SK-N-SH (cell line): ENCODE data around the gene SGTA. TPM values are rescaled to one million over a fixed set of nuclear protein-coding genes. Genes with fewer than 3 reads are reported as not detected.
"Not testable (repeated sequence)": the region's sequence is repeated elsewhere in the genome, so short reads cannot be mapped to it uniquely, and the experiment has no call there.

Experiments used
- CTCF ChIA-PET: fragments of 300-600, 350-600 bp; formaldehyde crosslinking; extraction: SDS; loops from one replicate; lab custom pipeline; 2021; lab: Yijun Ruan, JAX
- POLR2A ChIA-PET: fragments of 350-600 bp; sonication (Branson Sonifier 250); formaldehyde crosslinking; extraction: SDS; loops from one replicate; lab custom pipeline; 2020; ENCODE audit warnings: antibody characterized with exemption, inconsistent platforms; lab: Yijun Ruan, JAX
- DNase-seq: peaks from one replicate; pipeline ENCODE4 v3.0.0; 2012
- H2AFZ ChIP-seq: fragments of 200-600 bp; sonication (generic); 2 replicates; pipeline ENCODE4 v1.8.1; 2016; ENCODE audit warnings: antibody characterized with exemption, mild to moderate bottlenecking, low read depth
- H3F3A ChIP-seq: fragments of 200-600 bp; sonication (generic); replicated peaks from 2 replicates; pipeline ENCODE3; 2016; ENCODE audit warnings: antibody characterized with exemption, mild to moderate bottlenecking; ENCODE audit not compliant: insufficient read depth
- H3K27ac ChIP-seq, 2 experiments: fragments of 200-500 bp in 1 of 2; fragments of 200-600 bp in 1 of 2; sonication (Bioruptor generic) in 1 of 2; sonication (generic), shearing (Covaris generic) in 1 of 2; 2 replicates each; pipeline versions ENCODE4 v1.5.1 to v1.6.1; 2014 to 2016; ENCODE audit warnings: low read depth in 2 of 2, inconsistent platforms in 1 of 2, low read length in 1 of 2, mild to moderate bottlenecking in 1 of 2, mixed read lengths in 1 of 2
- H3K27me3 ChIP-seq: fragments of 200-600 bp; sonication (generic), shearing (Covaris generic); 2 replicates; pipeline ENCODE4 v1.6.1; 2016; ENCODE audit warnings: mixed run types; ENCODE audit not compliant: insufficient read depth
- H3K36me3 ChIP-seq, 2 experiments: fragments of 200-500 bp in 1 of 2; fragments of 200-600 bp in 1 of 2; sonication (Bioruptor generic) in 1 of 2; sonication (generic) in 1 of 2; replicated peaks in 1 of 2; 2 replicates each; pipeline versions ENCODE3 to v1.5.1; 2014 to 2016; ENCODE audit warnings: low read length in 1 of 2, mild to moderate bottlenecking in 1 of 2; ENCODE audit not compliant: insufficient read depth in 2 of 2, control insufficient read depth in 1 of 2
- H3K4me1 ChIP-seq, 2 experiments: fragments of 200-500 bp in 1 of 2; fragments of 200-600 bp in 1 of 2; sonication (Bioruptor generic) in 1 of 2; sonication (generic), shearing (Covaris generic) in 1 of 2; 2 replicates each; pipeline versions ENCODE4 v1.5.1 to v1.6.1; 2014 to 2016; ENCODE audit warnings: low read depth in 1 of 2, low read length in 1 of 2, mixed run types in 1 of 2; ENCODE audit not compliant: insufficient read depth in 2 of 2, control insufficient read depth in 1 of 2
- H3K4me2 ChIP-seq: fragments of 200-600 bp; sonication (generic), shearing (Covaris generic); 2 replicates; pipeline ENCODE4 v1.6.1; 2017; ENCODE audit warnings: mixed run types
- H3K4me3 ChIP-seq, 2 experiments: fragments of 200-500 bp in 1 of 2; fragments of 200-600 bp in 1 of 2; sonication (Bioruptor generic) in 1 of 2; sonication (generic), shearing (Covaris generic) in 1 of 2; 2 replicates each; pipeline versions ENCODE4 v1.5.1 to v1.8.1; 2014 to 2016; ENCODE audit warnings: low read depth in 2 of 2, inconsistent platforms in 1 of 2, low read length in 1 of 2, mild to moderate bottlenecking in 1 of 2, mixed read lengths in 1 of 2, moderate library complexity in 1 of 2
- H3K79me2 ChIP-seq: fragments of 200-600 bp; sonication (generic); 2 replicates; pipeline ENCODE4 v1.8.1; 2017; ENCODE audit warnings: mild to moderate bottlenecking; ENCODE audit not compliant: insufficient read depth
- H3K9ac ChIP-seq: fragments of 200-600 bp; sonication (generic); 2 replicates; pipeline ENCODE4 v1.6.1; 2017; ENCODE audit warnings: mixed run types
- H3K9me2 ChIP-seq: fragments of 200-600 bp; sonication (generic); 2 replicates; pipeline ENCODE4 v1.6.1; 2017; ENCODE audit warnings: mixed run types
- H3K9me3 ChIP-seq: fragments of 200-600 bp; sonication (generic); 2 replicates; pipeline ENCODE4 v1.6.1; 2017; ENCODE audit warnings: mixed run types, mild to moderate bottlenecking, moderate library complexity
- H4K20me1 ChIP-seq: fragments of 200-600 bp; sonication (generic); 2 replicates; pipeline ENCODE4 v1.6.1; 2017; ENCODE audit warnings: mild to moderate bottlenecking, mixed run types; ENCODE audit not compliant: insufficient read depth
- NRF1 ChIP-seq: IDR thresholded peaks from 2 replicates; pipeline ENCODE4 v1.6.1; 2012; ENCODE audit warnings: low read depth, mild to moderate bottlenecking, low read length
- RAD21 ChIP-seq: IDR thresholded peaks from 2 replicates; pipeline ENCODE4 v1.6.1; 2012; ENCODE audit warnings: mild to moderate bottlenecking, low read length
- TCF12 ChIP-seq: IDR thresholded peaks from 2 replicates; pipeline ENCODE4 v1.4.0; 2012
- TEAD4 ChIP-seq: IDR thresholded peaks from 2 replicates; pipeline ENCODE4 v1.4.0; 2012; ENCODE audit warnings: mild to moderate bottlenecking, borderline replicate concordance; ENCODE audit not compliant: insufficient read depth
- WGBS: methylation state at CpG from one replicate; pipeline ENCODE4 v1.1.6; 2017; ENCODE audit warnings: low lambda C conversion rate; 5-methylcytosine and 5-hydroxymethylcytosine counted together
- polyA plus RNA-seq, 3 experiments: library from polyadenylated mRNA; depleted of rRNA; stranded (reverse); fragments of >200 nt; gene quantifications; 2 replicates each; pipeline ENCODE4 v1.2.3, GENCODE V29; 2012
- TF ChIP-seq, protein P1 (sequence below): IDR thresholded peaks from 2 replicates; pipeline ENCODE4 v1.6.1; 2012; ENCODE audit warnings: mild to moderate bottlenecking, low read depth, low read length, moderate library complexity
- TF ChIP-seq, protein P2 (sequence below): fragments of 150-350 bp; IDR thresholded peaks from 2 replicates; pipeline ENCODE4 v1.6.1; 2017; ENCODE audit warnings: antibody characterized with exemption, low read length, low read depth, borderline replicate concordance

The SGTA gene
- polyA plus RNA-seq, 1 of the 3 experiments (the other 2 are of a cell fraction), result 78.4 TPM

DNA sequence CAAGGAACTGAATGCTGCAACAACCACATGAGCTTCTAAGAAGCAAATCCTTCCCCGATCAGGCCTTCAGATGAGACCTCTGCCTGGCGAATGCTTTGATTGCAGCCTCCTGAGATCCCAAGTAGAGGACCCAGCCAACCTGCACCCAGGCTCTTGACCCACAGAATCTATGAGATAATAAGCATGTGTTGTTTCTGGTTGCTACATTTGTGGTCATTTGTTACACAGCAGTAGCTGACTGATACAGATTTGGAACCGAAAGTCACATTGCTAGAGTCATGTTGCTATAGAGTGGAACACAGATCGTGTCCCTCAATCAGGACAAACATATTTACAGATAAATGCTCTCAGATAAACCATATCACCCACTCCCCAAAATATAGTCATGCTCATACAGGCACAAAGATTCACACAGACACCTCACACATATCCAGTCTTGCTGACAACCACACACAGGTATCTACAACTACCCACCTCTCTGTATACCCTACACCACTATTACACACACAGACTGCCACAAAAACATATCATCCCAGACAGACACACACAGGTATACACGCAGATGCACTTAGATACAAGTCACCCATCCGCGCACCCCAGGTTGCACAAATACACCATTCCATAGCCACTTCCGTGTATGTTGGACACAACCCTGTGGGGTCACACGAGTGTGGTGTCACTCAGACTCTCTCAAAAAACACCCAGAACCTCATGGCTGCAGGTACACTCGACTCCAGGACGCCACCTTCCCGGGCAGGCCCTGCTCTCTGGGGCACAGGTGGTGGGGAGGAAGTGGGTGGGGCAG, 67.4 kb downstream of the SGTA start (continued):
- TF ChIP-seq, protein P1, sequence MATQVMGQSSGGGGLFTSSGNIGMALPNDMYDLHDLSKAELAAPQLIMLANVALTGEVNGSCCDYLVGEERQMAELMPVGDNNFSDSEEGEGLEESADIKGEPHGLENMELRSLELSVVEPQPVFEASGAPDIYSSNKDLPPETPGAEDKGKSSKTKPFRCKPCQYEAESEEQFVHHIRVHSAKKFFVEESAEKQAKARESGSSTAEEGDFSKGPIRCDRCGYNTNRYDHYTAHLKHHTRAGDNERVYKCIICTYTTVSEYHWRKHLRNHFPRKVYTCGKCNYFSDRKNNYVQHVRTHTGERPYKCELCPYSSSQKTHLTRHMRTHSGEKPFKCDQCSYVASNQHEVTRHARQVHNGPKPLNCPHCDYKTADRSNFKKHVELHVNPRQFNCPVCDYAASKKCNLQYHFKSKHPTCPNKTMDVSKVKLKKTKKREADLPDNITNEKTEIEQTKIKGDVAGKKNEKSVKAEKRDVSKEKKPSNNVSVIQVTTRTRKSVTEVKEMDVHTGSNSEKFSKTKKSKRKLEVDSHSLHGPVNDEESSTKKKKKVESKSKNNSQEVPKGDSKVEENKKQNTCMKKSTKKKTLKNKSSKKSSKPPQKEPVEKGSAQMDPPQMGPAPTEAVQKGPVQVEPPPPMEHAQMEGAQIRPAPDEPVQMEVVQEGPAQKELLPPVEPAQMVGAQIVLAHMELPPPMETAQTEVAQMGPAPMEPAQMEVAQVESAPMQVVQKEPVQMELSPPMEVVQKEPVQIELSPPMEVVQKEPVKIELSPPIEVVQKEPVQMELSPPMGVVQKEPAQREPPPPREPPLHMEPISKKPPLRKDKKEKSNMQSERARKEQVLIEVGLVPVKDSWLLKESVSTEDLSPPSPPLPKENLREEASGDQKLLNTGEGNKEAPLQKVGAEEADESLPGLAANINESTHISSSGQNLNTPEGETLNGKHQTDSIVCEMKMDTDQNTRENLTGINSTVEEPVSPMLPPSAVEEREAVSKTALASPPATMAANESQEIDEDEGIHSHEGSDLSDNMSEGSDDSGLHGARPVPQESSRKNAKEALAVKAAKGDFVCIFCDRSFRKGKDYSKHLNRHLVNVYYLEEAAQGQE, result no peak
- no peak for TF ChIP-seq TEAD4
- TF ChIP-seq NRF1, result no peak
- no peak for TF ChIP-seq TCF12

DNA sequence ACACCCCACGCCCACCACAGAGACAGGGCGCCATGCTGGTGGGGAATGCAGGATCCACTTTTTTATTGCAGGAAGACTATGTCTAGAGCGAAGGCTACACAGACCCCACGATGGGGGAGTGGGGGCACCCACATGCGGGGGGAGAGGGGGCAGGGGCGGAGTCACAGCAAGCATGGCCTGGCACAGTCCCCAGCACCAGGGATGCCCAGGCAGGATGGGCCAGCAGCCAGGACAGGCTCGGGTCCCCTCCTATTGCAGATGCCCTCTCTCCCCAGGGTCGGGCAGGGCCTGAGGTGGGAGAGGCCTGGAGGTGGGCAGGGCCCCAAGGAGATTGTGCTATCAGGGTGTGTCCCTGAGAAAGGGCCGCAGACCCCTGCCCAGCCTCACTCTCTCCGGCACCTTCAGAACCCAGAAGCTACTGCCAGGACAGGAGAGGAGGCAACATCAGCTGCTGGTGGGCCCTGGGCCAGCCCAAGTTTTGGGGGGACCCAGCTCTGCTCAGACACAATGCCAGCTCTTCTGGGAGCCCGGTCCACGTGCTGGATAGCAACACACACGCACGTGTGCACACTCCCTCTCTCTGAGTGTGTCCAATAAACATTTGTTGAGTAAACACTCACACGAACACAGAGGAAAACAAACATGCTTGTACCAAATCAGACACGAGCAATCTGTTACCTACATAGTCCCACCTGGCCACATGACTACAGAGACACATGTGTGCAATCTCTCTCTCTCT, 68.4 kb downstream of the SGTA start:
- 67% methylated on average over 10 of the region's 16 CpGs for WGBS
- CTCF ChIA-PET, result no interaction called here
- no peak for TF ChIP-seq RAD21
- TF ChIP-seq, protein P2, sequence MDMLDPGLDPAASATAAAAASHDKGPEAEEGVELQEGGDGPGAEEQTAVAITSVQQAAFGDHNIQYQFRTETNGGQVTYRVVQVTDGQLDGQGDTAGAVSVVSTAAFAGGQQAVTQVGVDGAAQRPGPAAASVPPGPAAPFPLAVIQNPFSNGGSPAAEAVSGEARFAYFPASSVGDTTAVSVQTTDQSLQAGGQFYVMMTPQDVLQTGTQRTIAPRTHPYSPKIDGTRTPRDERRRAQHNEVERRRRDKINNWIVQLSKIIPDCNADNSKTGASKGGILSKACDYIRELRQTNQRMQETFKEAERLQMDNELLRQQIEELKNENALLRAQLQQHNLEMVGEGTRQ, result no peak
- TF ChIP-seq, all 33 proteins: peak for 0

DNA sequence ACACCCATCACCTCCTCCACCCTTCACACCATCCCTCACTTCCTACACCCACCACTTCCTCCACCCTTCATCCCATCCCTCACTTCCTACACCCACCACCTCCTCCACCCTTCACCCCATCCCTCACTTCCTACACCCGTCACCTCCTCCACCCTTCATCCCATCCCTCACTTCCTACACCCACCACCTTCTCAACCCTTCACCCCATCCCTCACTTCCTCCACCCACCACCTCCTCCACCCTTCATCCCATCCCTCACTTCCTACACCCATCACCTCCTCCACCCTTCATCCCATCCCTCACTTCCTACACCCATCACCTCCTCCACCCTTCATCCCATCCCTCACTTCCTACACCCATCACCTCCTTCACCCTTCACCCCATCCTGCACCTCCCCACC, 69.0 kb downstream of the SGTA start:
- POLR2A ChIA-PET, DNase-seq, H4K20me1 ChIP-seq, H3K4me2 ChIP-seq, H3K4me3 ChIP-seq, H3K4me1 ChIP-seq, H3K79me2 ChIP-seq, CTCF ChIA-PET, H3K27me3 ChIP-seq, H3K27ac ChIP-seq, H3K36me3 ChIP-seq, H3K9me3 ChIP-seq, H3F3A ChIP-seq, H3K9ac ChIP-seq, H3K9me2 ChIP-seq, H2AFZ ChIP-seq: not testable (repeated sequence)
- WGBS, result 6% methylated on average over 1 of the region's 1 CpG

More for the DNA sequence above, 68.4 kb downstream of the SGTA start:
- Histone ChIP-seq H3K4me2 (no peak overlapping the region), H3K4me3 (no peak overlapping the region), H3K9ac (no peak overlapping the region), H3K9me3 (0 out of 2 replicates have a peak, but pooled peaks cover 3% of the 10 kb centered on the region), H3K27ac (no peak overlapping the region), H3F3A (no peaks in the 10 kb centered on the region), H3K9me2 (no peaks in the 10 kb centered on the region), H3K79me2 (no peaks in the 10 kb centered on the region), H3K27me3 (no peaks in the 10 kb centered on the region), H2AFZ (no peak overlapping the region), H3K4me1 (no peaks in the 10 kb centered on the region; a peak in 1 of 4 replicates), H4K20me1 (no peaks in the 10 kb centered on the region), H3K36me3 (no peaks in the 10 kb centered on the region)
- POLR2A ChIA-PET, result no interaction called here
- no peak for DNase-seq

DNA sequence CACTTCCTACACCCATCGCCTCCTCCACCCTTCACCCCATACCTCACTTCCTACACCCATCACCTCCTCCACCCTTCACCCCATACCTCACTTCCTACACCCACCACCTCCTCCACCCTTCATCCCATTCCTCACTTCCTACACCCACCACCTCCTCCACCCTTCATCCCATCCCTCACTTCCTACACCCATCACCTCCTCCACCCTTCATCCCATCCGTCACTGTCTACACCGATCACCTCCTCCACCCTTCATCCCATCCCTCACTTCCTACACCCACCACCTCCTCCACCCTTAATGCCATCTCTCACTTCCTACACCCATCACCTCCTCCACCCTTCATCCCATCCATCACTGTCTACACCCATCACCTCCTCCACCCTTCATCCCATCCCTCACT, 69.9 kb downstream of the SGTA start:
- H4K20me1 ChIP-seq, H3K27me3 ChIP-seq, H3F3A ChIP-seq, H3K9me3 ChIP-seq, H3K4me2 ChIP-seq, POLR2A ChIA-PET, H3K36me3 ChIP-seq, H3K4me1 ChIP-seq, H3K9ac ChIP-seq, DNase-seq, CTCF ChIA-PET, H3K9me2 ChIP-seq, H3K79me2 ChIP-seq, H3K27ac ChIP-seq, H2AFZ ChIP-seq, H3K4me3 ChIP-seq: not testable (repeated sequence)
- WGBS, result 93% methylated on average over 3 of the region's 3 CpGs
